HG03045 (cell line): Measurements from ENCODE around the gene C1orf50.
A peak's percentile ranks its signal among the peaks of the same experiment; 100 is the strongest.
"Not testable (repeated sequence)": the region's sequence is repeated elsewhere in the genome, so short reads cannot be mapped to it uniquely, and the experiment has no call there.

Source experiments
- ATAC-seq: cut with Tn5 transposase; IDR thresholded peaks from one replicate; pipeline ENCODE4 v1.9.1; 2021; ENCODE audit warnings: mild to moderate bottlenecking, moderate library complexity; ENCODE audit not compliant: unreplicated experiment

C1orf50 gene

GRCh38 chr1:42766741-42767509, at the start of gene C1orf50, which contains the start of gene P3H1:
Gene C1orf50 (plus strand): TSS chr1:42767249. CDS start chr1:42767312, 63 bp downstream.
Gene P3H1 (minus strand): TSS chr1:42767028. CDS start chr1:42766971, 57 bp downstream.
- ATAC-seq: peak; percentile 91

- no peak for ATAC-seq
Observed at GRCh38 chr1:42720868-42721267, 46.2 kb upstream of the C1orf50 start.

GRCh38 chr1:42721926-42722325, 45.1 kb upstream of the C1orf50 start:
- ATAC-seq: no peak

GRCh38 chr1:42722403-42722802, 44.6 kb upstream of the C1orf50 start:
- ATAC-seq: not testable (repeated sequence)

- ATAC-seq: no peak
Observed at GRCh38 chr1:42723511-42723910, 43.5 kb upstream of the C1orf50 start.

GRCh38 chr1:42725820-42726219, 41.2 kb upstream of the C1orf50 start:
- ATAC-seq: not testable (repeated sequence)

GRCh38 chr1:42730002-42730401, 37.0 kb upstream of the C1orf50 start:
- ATAC-seq: no peak

- ATAC-seq: no peak
Observed at GRCh38 chr1:42730988-42731387, 36.1 kb upstream of the C1orf50 start.

- ATAC-seq: no peak
Observed at GRCh38 chr1:42731585-42731984, 35.5 kb upstream of the C1orf50 start.

GRCh38 chr1:42732126-42732680, 34.8 kb upstream of the C1orf50 start:
- ATAC-seq: no peak

GRCh38 chr1:42733415-42734200, 33.4 kb upstream of the C1orf50 start:
- no peak for ATAC-seq

GRCh38 chr1:42734201-42735035, 32.6 kb upstream of the C1orf50 start:
- no peak for ATAC-seq

- no peak for ATAC-seq
Observed at GRCh38 chr1:42735056-42735455, 32.0 kb upstream of the C1orf50 start.

GRCh38 chr1:42735477-42736105, 31.5 kb upstream of the C1orf50 start:
- ATAC-seq: no peak

GRCh38 chr1:42736152-42736551, 30.9 kb upstream of the C1orf50 start:
- ATAC-seq: no peak

- no peak for ATAC-seq
Observed at GRCh38 chr1:42736571-42737200, 30.4 kb upstream of the C1orf50 start.

- no peak for ATAC-seq
Observed at GRCh38 chr1:42737257-42737656, 29.8 kb upstream of the C1orf50 start.

GRCh38 chr1:42737986-42738677, 28.9 kb upstream of the C1orf50 start:
- ATAC-seq: no peak

GRCh38 chr1:42738678-42739226, 28.3 kb upstream of the C1orf50 start:
- no peak for ATAC-seq
